Transverse colon (tissue), 3 donors: ENCODE measurements around the gene SLC26A8.

Source experiments
- EP300 ChIP-seq: sonication (generic); formaldehyde crosslinking; IDR thresholded peaks from one replicate; pipeline ENCODE4 v1.6.1; 2017; ENCODE audit warnings: antibody characterized with exemption, low read depth
- TF ChIP-seq, protein P1 (sequence below), 5 experiments: fragments of 200-600 bp in 3 of 5; fragments of 450-650 bp in 2 of 5; sonication (generic) in 3 of 5; IDR thresholded peaks; 1 replicate in 2 of 5; 2 replicates in 3 of 5; pipeline ENCODE4 v1.5.1; 2016 to 2017; ENCODE audit warnings: antibody characterized with exemption in 5 of 5, inconsistent platforms in 3 of 5, mild to moderate bottlenecking in 2 of 5, moderate library complexity in 1 of 5

DNA sequence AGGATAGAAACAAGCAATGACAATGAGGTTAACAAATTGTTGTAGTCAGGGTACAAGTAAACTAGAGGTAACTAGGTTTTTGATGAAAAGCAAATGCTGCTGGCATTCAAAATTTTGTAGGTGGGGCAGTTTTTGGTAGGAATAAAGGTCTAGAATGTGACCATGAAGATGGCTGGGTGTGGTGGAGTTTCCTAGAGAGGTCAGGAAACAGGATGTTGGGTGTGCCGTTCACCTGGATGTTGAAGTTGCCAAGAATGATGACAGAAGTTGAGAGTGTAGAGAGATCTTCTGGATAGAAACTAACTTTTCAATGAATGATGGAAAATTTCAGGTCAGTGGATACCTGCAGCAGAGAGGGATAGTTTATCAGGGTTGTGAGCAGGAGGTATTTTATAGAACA lies 25.9 kb upstream of the SLC26A8 start:
- TF ChIP-seq EP300, result no peak
- TF ChIP-seq, protein P1, sequence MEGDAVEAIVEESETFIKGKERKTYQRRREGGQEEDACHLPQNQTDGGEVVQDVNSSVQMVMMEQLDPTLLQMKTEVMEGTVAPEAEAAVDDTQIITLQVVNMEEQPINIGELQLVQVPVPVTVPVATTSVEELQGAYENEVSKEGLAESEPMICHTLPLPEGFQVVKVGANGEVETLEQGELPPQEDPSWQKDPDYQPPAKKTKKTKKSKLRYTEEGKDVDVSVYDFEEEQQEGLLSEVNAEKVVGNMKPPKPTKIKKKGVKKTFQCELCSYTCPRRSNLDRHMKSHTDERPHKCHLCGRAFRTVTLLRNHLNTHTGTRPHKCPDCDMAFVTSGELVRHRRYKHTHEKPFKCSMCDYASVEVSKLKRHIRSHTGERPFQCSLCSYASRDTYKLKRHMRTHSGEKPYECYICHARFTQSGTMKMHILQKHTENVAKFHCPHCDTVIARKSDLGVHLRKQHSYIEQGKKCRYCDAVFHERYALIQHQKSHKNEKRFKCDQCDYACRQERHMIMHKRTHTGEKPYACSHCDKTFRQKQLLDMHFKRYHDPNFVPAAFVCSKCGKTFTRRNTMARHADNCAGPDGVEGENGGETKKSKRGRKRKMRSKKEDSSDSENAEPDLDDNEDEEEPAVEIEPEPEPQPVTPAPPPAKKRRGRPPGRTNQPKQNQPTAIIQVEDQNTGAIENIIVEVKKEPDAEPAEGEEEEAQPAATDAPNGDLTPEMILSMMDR (IDR thresholded peaks at IDR 0.05), result no peak
